Hematopoietic multipotent progenitor cell treated with erythropoietin and hydrocortisone succinate and interleukin-3 and kit ligand, for 8 days (in vitro differentiated cells): ENCODE results near the gene NFYC.

ENCODE experiments used
- DNase-seq: peaks from one replicate; pipeline ENCODE4 v3.0.0-alpha.2; 2015

The NFYC gene

GRCh38 chr1:40691538-40692428 is at the start of gene NFYC:
NFYC (plus strand) TSS chr1:40691704; CDS start chr1:40738844, 47,140 bp downstream.
- DNase-seq = peak; percentile 100

- peak; percentile 63 for DNase-seq
These were observed 46.3 kb upstream of the NFYC start for GRCh38 chr1:40645118-40645680.

- no peak for DNase-seq
These were observed 45.2 kb upstream of the NFYC start for GRCh38 chr1:40646315-40646714.

- no peak for DNase-seq
These were observed 43.3 kb upstream of the NFYC start for GRCh38 chr1:40648200-40648599.

GRCh38 chr1:40648928-40649591 is 42.4 kb upstream of the NFYC start:
- DNase-seq = no peak

- DNase-seq = no peak
These were observed 41.9 kb upstream of the NFYC start for GRCh38 chr1:40649592-40649930.

- DNase-seq = peak; percentile 18
These were observed 41.4 kb upstream of the NFYC start for GRCh38 chr1:40650075-40650474.

GRCh38 chr1:40651138-40651857 is 40.2 kb upstream of the NFYC start:
- no peak for DNase-seq

- no peak for DNase-seq
These were observed 39.0 kb upstream of the NFYC start for GRCh38 chr1:40652468-40652867.

- no peak for DNase-seq
These were observed 38.5 kb upstream of the NFYC start for GRCh38 chr1:40652979-40653378.

GRCh38 chr1:40653851-40654537 is 37.5 kb upstream of the NFYC start:
- DNase-seq = no peak

GRCh38 chr1:40657046-40657445 is 34.5 kb upstream of the NFYC start:
- DNase-seq = no peak

GRCh38 chr1:40658751-40659648 is 32.5 kb upstream of the NFYC start:
- no peak for DNase-seq

GRCh38 chr1:40659649-40659947 is 31.9 kb upstream of the NFYC start:
- DNase-seq = no peak

- no peak for DNase-seq
These were observed 29.8 kb upstream of the NFYC start for GRCh38 chr1:40661678-40662077.

- no peak for DNase-seq
These were observed 29.4 kb upstream of the NFYC start for GRCh38 chr1:40662151-40662550.

- peak; percentile 43 for DNase-seq
These were observed 28.6 kb upstream of the NFYC start for GRCh38 chr1:40662864-40663263.

- no peak for DNase-seq
These were observed 28.0 kb upstream of the NFYC start for GRCh38 chr1:40663324-40664166.

- no peak for DNase-seq
These were observed 27.4 kb upstream of the NFYC start for GRCh38 chr1:40664167-40664537.

GRCh38 chr1:40664791-40665190 is 26.7 kb upstream of the NFYC start:
- no peak for DNase-seq
